Activated B cell treated with CpG ODN at 0.5 μM for 24 hours (primary cell): Measurements from ENCODE around the gene ATP2A1. TPM values are rescaled to one million over a fixed set of nuclear protein-coding genes. Genes with fewer than 3 reads are reported as not detected.
"Not testable (repeated sequence)": the region's sequence is repeated elsewhere in the genome, so short reads cannot be mapped to it uniquely, and the experiment has no call there.

ENCODE experiments used
- ATAC-seq: fragments of 200-7000 bp; cut with Tn5 transposase; one replicate; pipeline ENCODE4 v1.10.0; 2021; ENCODE audit warnings: low read depth, mild to moderate bottlenecking, moderate library complexity
- CTCF ChIA-PET: fragments of 350-600 bp; sonication (Branson Sonifier 250); formaldehyde crosslinking; loops from one replicate; lab custom pipeline; 2021; ENCODE audit warnings: antibody characterized with exemption; lab: Charles Lee
- POLR2A ChIA-PET: fragments of 350-600 bp; sonication (Branson Sonifier 250); formaldehyde crosslinking; loops from one replicate; lab custom pipeline; 2021; ENCODE audit warnings: antibody characterized with exemption; lab: Charles Lee
- DNase-seq: peaks from one replicate; pipeline ENCODE4 v3.0.0; 2022
- H3K27ac Mint-ChIP-seq: one replicate; pipeline ENCODE4 v1.8.0; 2020; ENCODE audit warnings: mixed read lengths
- H3K27me3 Mint-ChIP-seq: one replicate; pipeline ENCODE4 v1.8.0; 2021; ENCODE audit warnings: mixed read lengths
- H3K36me3 Mint-ChIP-seq: one replicate; pipeline ENCODE4 v1.8.0; 2021; ENCODE audit warnings: low read depth, mixed read lengths
- H3K4me1 Mint-ChIP-seq: one replicate; pipeline ENCODE4 v1.8.0; 2021; ENCODE audit warnings: mixed read lengths
- H3K4me3 Mint-ChIP-seq: one replicate; pipeline ENCODE4 v1.8.0; 2020; ENCODE audit warnings: mild to moderate bottlenecking, mixed read lengths
- H3K9me3 Mint-ChIP-seq: one replicate; pipeline ENCODE4 v1.8.0; 2020; ENCODE audit warnings: mixed read lengths
- intact Hi-C: fragments of 100-400 bp; cut with micrococcal nuclease; formaldehyde crosslinking; loops from one replicate; pipeline ENCODE4 v1.15.1; 2024
- total RNA-seq: library from RNA; stranded (reverse); gene quantifications from 2 replicates; pipeline ENCODE4 v1.2.3, GENCODE V29; 2022
- TF ChIP-seq, protein P1 (sequence below): fragments of 200-600 bp; IDR thresholded peaks from one replicate; pipeline ENCODE4 v1.8.0; 2022; ENCODE audit warnings: antibody characterized with exemption, mild to moderate bottlenecking

Gene ATP2A1
- total RNA-seq, 1 donor from 2014 or later, result 1.0 TPM

- intact Hi-C loops, result no loop called here
- H3K36me3 Mint-ChIP-seq, result peaks cover 46% of the 10 kb centered on the region
Measured at GRCh38 chr16:28865001-28865688, 13.1 kb upstream of the ATP2A1 start.

DNA sequence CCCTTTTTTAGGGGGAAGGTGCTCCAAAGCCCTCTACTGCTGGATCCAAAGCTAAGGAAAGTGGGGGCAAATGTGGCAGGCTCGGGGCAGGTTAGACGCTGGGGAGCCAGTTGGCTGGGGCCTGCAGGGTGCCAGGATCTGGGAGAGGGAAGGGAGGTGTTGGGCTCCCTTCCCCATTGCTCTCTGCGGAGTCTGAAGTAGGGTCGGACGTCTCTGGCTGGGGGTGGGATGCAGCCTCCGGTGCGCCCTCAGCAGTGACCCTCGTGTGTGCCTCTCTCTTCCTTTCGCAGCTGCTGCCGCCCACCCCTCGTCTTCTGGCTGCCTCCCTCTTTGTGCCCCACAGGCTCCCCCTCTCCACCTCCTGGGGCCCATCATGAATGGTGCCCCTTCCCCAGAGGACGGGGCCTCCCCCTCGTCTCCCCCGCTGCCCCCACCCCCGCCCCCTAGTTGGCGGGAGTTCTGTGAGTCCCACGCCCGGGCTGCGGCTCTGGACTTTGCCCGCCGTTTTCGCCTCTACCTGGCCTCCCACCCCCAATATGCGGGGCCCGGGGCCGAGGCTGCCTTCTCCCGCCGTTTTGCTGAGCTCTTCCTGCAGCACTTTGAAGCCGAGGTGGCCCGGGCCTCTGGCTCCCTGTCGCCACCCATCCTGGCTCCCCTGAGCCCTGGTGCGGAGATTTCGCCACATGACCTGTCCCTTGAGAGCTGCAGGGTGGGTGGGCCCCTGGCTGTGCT lies 12.4 kb upstream of the ATP2A1 start:
- H3K27ac Mint-ChIP-seq, result no peak overlapping the region
- H3K36me3 Mint-ChIP-seq, result peaks cover 52% of the 10 kb centered on the region
- CTCF ChIA-PET, result interaction anchor here (4.1 kb wide), 1 partner anchor 79 kb away, joined by 25 read pairs; no protein-coding TSS in a partner anchor
- DNase-seq (no peak), ATAC-seq (no peak)
- no peaks in the 10 kb centered on the region for H3K27me3 Mint-ChIP-seq
- H3K4me1 Mint-ChIP-seq, result peaks cover 24% of the 10 kb centered on the region
- POLR2A ChIA-PET, result interaction anchor here (0.6 to 6.7 kb wide), 5 partner anchors 14 to 58 kb away, joined by 3 to 113 read pairs (median 13); partner anchors contain the start of genes ATXN2L and TUFM
- intact Hi-C loops, result no loop called here
- H3K9me3 Mint-ChIP-seq, result no peaks in the 10 kb centered on the region
- TF ChIP-seq, protein P1, sequence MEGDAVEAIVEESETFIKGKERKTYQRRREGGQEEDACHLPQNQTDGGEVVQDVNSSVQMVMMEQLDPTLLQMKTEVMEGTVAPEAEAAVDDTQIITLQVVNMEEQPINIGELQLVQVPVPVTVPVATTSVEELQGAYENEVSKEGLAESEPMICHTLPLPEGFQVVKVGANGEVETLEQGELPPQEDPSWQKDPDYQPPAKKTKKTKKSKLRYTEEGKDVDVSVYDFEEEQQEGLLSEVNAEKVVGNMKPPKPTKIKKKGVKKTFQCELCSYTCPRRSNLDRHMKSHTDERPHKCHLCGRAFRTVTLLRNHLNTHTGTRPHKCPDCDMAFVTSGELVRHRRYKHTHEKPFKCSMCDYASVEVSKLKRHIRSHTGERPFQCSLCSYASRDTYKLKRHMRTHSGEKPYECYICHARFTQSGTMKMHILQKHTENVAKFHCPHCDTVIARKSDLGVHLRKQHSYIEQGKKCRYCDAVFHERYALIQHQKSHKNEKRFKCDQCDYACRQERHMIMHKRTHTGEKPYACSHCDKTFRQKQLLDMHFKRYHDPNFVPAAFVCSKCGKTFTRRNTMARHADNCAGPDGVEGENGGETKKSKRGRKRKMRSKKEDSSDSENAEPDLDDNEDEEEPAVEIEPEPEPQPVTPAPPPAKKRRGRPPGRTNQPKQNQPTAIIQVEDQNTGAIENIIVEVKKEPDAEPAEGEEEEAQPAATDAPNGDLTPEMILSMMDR, result no peak
- no peak overlapping the region for H3K4me3 Mint-ChIP-seq

More at GRCh38 chr16:28865001-28865688, 13.1 kb upstream of the ATP2A1 start:
- H3K4me3 Mint-ChIP-seq, result peak overlapping the region; percentile 98
- H3K27me3 Mint-ChIP-seq, result no peaks in the 10 kb centered on the region
- DNase-seq, result no peak
- no peaks in the 10 kb centered on the region for H3K9me3 Mint-ChIP-seq
- CTCF ChIA-PET, result interaction anchor here (1.1 to 4.1 kb wide), 3 partner anchors 10 to 80 kb away, joined by 4 to 25 read pairs (median 4); partner anchors contain the start of gene TUFM
- peak overlapping the region; percentile 98 for H3K27ac Mint-ChIP-seq
- POLR2A ChIA-PET, result interaction anchor here (0.6 to 6.7 kb wide), 7 partner anchors 19 to 67 kb away, joined by 3 to 113 read pairs (median 6); partner anchors contain the start of genes ATXN2L, CD19 and TUFM
- peaks cover 24% of the 10 kb centered on the region for H3K4me1 Mint-ChIP-seq
- TF ChIP-seq, protein P1, result no peak
- ATAC-seq, result no peak

- Mint-ChIP-seq H3K4me3 (peak overlapping the region; percentile 46), H3K36me3 (peaks cover 57% of the 10 kb centered on the region), H3K27ac (no peak overlapping the region), H3K4me1 (peaks cover 24% of the 10 kb centered on the region), H3K27me3 (no peaks in the 10 kb centered on the region), H3K9me3 (no peaks in the 10 kb centered on the region)
- CTCF ChIA-PET, result interaction anchor here (4.1 kb wide), 1 partner anchor 78 kb away, joined by 25 read pairs; no protein-coding TSS in a partner anchor
- POLR2A ChIA-PET, result interaction anchor here (2.0 to 6.7 kb wide), 3 partner anchors 13 to 44 kb away, joined by 13 to 113 read pairs (median 60); partner anchors contain the start of genes ATXN2L and TUFM
- ATAC-seq (no peak), DNase-seq (no peak)
- TF ChIP-seq, protein P1, result no peak
- intact Hi-C loops, result no loop called here
Measured at GRCh38 chr16:28866454-28866804, 11.9 kb upstream of the ATP2A1 start.

DNA sequence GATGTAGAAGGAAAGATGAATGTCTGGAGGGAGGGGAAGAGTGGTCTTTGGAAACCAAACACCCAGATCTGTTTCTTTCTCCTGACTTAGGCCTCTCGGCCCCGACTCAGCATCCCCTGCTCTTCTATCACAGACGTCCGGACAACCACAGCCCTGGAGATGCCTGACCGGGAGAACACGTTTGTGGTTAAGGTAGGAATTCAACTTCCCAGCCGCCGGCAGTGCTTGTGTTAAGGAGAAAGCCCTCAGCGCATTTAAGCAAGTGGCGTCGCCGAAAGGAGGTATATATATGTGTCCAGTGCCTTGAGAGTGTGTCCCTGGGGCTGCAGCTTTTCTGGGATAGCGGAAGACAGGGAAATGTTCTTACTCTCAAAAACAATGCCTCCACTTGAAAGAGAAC lies 11.0 kb upstream of the ATP2A1 start:
- DNase-seq (no peak), ATAC-seq (no peak)
- Mint-ChIP-seq H3K27me3 (no peaks in the 10 kb centered on the region), H3K4me1 (peaks cover 24% of the 10 kb centered on the region), H3K27ac (peak overlapping the region; percentile 24), H3K36me3 (peaks cover 62% of the 10 kb centered on the region), H3K9me3 (no peaks in the 10 kb centered on the region), H3K4me3 (no peak overlapping the region)
- TF ChIP-seq, protein P1, result no peak
- intact Hi-C loops, result no loop called here
- ChIA-PET CTCF (interaction anchor here (1.0 kb wide), 1 partner anchor 78 kb away, joined by 3 read pairs; no protein-coding TSS in a partner anchor), POLR2A (interaction anchor here (1.6 to 6.7 kb wide), 3 partner anchors 12 to 65 kb away, joined by 4 to 113 read pairs (median 13); partner anchors contain the start of genes CD19 and TUFM)

GRCh38 chr16:28867646-28868045 lies 10.6 kb upstream of the ATP2A1 start:
- peaks cover 24% of the 10 kb centered on the region for H3K4me1 Mint-ChIP-seq
- H3K9me3 Mint-ChIP-seq, H3K27ac Mint-ChIP-seq, H3K4me3 Mint-ChIP-seq, ATAC-seq, H3K27me3 Mint-ChIP-seq, intact Hi-C loops, DNase-seq: not testable (repeated sequence)
- ChIA-PET CTCF (interaction anchor here (0.6 to 1.0 kb wide), 2 partner anchors 54 to 78 kb away, joined by 3 read pairs; no protein-coding TSS in a partner anchor), POLR2A (interaction anchor here (1.6 to 2.0 kb wide), 2 partner anchors 12 to 64 kb away, joined by 4 to 13 read pairs; partner anchors contain the start of gene CD19)
- H3K36me3 Mint-ChIP-seq, result peaks cover 66% of the 10 kb centered on the region
